C4-2B (cell line): ENCODE results near the gene KHDC3L.

Experiments
- H3K27ac ChIP-seq: fragments of 450-650 bp; 2 replicates; pipeline ENCODE4 v1.5.1; 2017
- CTCF ChIP-seq: fragments of 450-650 bp; conservative IDR thresholded peaks from 2 replicates; pipeline ENCODE4 v1.5.1; 2017; ENCODE audit warnings: mild to moderate bottlenecking
- ZFX ChIP-seq: fragments of 450-650 bp; IDR thresholded peaks from 2 replicates; pipeline ENCODE4 v1.6.1; 2017

Gene KHDC3L

GRCh38 chr6:73362358-73362757 lies at the start of gene KHDC3L:
KHDC3L (plus strand) TSS chr6:73362658; CDS start chr6:73362730, 72 bp downstream.
- no peak within 1 kb of the TSS for H3K27ac ChIP-seq
- no peak for TF ChIP-seq ZFX
- no peak for TF ChIP-seq CTCF

GRCh38 chr6:73314577-73315492 lies 47.6 kb upstream of the KHDC3L start:
- no peak for TF ChIP-seq ZFX
- TF ChIP-seq CTCF, result no peak
- no peak overlapping the region for H3K27ac ChIP-seq

- H3K27ac ChIP-seq, result no peak overlapping the region
- TF ChIP-seq ZFX (no peak), CTCF (no peak)
Measured at GRCh38 chr6:73323323-73323722, 39.1 kb upstream of the KHDC3L start.

GRCh38 chr6:73325656-73326055 lies 36.8 kb upstream of the KHDC3L start:
- no peak for TF ChIP-seq CTCF
- TF ChIP-seq ZFX, result no peak
- no peak overlapping the region for H3K27ac ChIP-seq

GRCh38 chr6:73328790-73329189 lies 33.7 kb upstream of the KHDC3L start:
- no peak for TF ChIP-seq CTCF
- TF ChIP-seq ZFX, result no peak
- H3K27ac ChIP-seq, result no peak overlapping the region

- TF ChIP-seq ZFX, result no peak
- TF ChIP-seq CTCF, result no peak
- no peak overlapping the region for H3K27ac ChIP-seq
Measured at GRCh38 chr6:73329201-73329600, 33.3 kb upstream of the KHDC3L start.

DNA sequence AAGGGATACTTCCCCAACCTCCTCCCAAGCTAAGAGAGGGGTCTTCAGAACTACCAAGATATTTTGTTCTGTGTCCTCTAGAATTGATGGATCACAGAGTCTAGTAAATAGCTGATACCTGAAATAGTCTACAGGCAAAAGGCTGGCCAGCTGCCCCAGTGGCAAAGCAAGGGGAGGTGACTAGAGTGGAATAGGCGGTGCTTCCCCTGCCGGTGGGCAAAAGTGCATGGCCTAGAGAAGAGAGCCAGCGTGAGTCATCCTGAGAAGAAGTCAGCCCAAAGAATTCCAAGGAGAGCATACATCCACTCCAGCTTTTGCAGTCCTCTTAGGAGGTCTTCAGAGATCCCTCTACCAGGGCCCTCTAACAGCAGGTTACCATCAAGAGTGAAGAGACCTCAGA lies 23.1 kb upstream of the KHDC3L start:
- no peak overlapping the region for H3K27ac ChIP-seq
- TF ChIP-seq ZFX (no peak), CTCF (no peak)
